GDM1 (cell line): ENCODE data around the gene FRMPD1.

Experiments
- DNase-seq: peaks from one replicate; lab custom pipeline; 2025; lab: John Stamatoyannopoulos, UW

Gene FRMPD1

GRCh38 chr9:37682951-37683350 lies 32.2 kb downstream of the FRMPD1 start:
- no peak for DNase-seq

GRCh38 chr9:37683531-37684371 lies 33.0 kb downstream of the FRMPD1 start:
- DNase-seq, result no peak

- no peak for DNase-seq
Measured at GRCh38 chr9:37692622-37693221, 42.0 kb downstream of the FRMPD1 start.

GRCh38 chr9:37693260-37693659 lies 42.5 kb downstream of the FRMPD1 start:
- DNase-seq, result no peak

GRCh38 chr9:37694355-37694754 lies 43.6 kb downstream of the FRMPD1 start:
- DNase-seq, result no peak

- no peak for DNase-seq
Measured at GRCh38 chr9:37696528-37696927, 45.8 kb downstream of the FRMPD1 start.

- DNase-seq, result no peak
Measured at GRCh38 chr9:37700131-37700530, 49.4 kb downstream of the FRMPD1 start.

- no peak for DNase-seq
Measured at GRCh38 chr9:37700900-37701299, 50.1 kb downstream of the FRMPD1 start.

- no peak for DNase-seq
Measured at GRCh38 chr9:37705787-37706186, 55.0 kb downstream of the FRMPD1 start.

GRCh38 chr9:37706290-37706689 lies 55.5 kb downstream of the FRMPD1 start:
- no peak for DNase-seq

GRCh38 chr9:37707748-37708147 lies 57.0 kb downstream of the FRMPD1 start:
- DNase-seq, result no peak

- no peak for DNase-seq
Measured at GRCh38 chr9:37710046-37710445, 59.3 kb downstream of the FRMPD1 start.

GRCh38 chr9:37715260-37715659 lies 64.5 kb downstream of the FRMPD1 start:
- DNase-seq, result no peak

GRCh38 chr9:37715991-37716505 lies 65.3 kb downstream of the FRMPD1 start:
- DNase-seq, result no peak

GRCh38 chr9:37719526-37719925 lies 68.8 kb downstream of the FRMPD1 start:
- DNase-seq, result no peak

- no peak for DNase-seq
Measured at GRCh38 chr9:37727013-37727412, 76.3 kb downstream of the FRMPD1 start.

GRCh38 chr9:37729499-37729898 lies 78.7 kb downstream of the FRMPD1 start:
- DNase-seq, result no peak

- DNase-seq, result no peak
Measured at GRCh38 chr9:37730256-37730655, 79.5 kb downstream of the FRMPD1 start.

GRCh38 chr9:37730839-37731238 lies 80.1 kb downstream of the FRMPD1 start:
- no peak for DNase-seq

- DNase-seq, result no peak
Measured at GRCh38 chr9:37732086-37732741, 81.5 kb downstream of the FRMPD1 start.

- DNase-seq, result no peak
Measured at GRCh38 chr9:37732952-37733351, 82.2 kb downstream of the FRMPD1 start.

GRCh38 chr9:37739222-37739621 lies 88.5 kb downstream of the FRMPD1 start:
- no peak for DNase-seq

- DNase-seq, result no peak
Measured at GRCh38 chr9:37740128-37740527, 89.4 kb downstream of the FRMPD1 start.
